Stromal cell of bone marrow (primary cell): ENCODE measurements around the gene ENDOG.
"Not testable (repeated sequence)": the region's sequence is repeated elsewhere in the genome, so short reads cannot be mapped to it uniquely, and the experiment has no call there.

Experiments
- DNase-seq: peaks from one replicate; pipeline ENCODE4 v3.0.0-alpha.2; 2012; ENCODE audit warnings: low read depth

The ENDOG gene

DNA sequence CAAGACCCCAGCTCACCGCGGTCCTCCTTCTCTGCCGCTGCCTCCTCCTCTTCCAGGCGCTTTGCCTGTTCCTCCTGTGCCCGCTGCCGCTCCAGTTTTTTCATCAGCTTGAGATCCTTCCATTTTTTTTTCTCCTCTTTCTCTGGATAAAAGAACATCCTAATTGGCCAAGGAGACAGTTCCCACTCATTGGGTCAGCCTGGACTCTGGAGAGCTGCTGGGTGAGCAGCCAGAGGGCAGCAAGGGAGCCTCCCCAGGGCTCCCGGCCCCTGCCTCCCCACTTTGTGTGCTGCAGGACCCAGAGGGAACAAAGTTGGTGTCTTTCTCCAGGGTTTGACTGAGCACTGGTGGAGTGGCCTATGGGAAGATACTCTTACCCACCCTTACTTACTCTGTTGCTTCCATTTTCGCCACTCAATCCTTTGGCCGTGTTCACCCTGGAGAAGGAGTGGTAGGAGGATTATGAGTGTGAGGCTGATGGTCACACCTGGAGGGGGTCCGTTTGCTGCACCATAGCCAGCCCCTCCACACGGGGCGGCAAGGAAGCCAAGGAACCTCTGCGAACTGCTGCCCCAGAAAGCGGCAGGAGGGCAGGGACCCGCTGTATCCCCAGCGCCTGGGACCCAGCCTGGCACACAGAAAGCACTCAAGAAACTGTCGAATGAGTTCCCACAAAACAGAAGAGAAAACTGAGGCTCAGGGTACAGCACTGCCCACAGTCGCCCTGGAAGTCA is 10.6 kb downstream of the ENDOG start:
- DNase-seq: no peak

DNA sequence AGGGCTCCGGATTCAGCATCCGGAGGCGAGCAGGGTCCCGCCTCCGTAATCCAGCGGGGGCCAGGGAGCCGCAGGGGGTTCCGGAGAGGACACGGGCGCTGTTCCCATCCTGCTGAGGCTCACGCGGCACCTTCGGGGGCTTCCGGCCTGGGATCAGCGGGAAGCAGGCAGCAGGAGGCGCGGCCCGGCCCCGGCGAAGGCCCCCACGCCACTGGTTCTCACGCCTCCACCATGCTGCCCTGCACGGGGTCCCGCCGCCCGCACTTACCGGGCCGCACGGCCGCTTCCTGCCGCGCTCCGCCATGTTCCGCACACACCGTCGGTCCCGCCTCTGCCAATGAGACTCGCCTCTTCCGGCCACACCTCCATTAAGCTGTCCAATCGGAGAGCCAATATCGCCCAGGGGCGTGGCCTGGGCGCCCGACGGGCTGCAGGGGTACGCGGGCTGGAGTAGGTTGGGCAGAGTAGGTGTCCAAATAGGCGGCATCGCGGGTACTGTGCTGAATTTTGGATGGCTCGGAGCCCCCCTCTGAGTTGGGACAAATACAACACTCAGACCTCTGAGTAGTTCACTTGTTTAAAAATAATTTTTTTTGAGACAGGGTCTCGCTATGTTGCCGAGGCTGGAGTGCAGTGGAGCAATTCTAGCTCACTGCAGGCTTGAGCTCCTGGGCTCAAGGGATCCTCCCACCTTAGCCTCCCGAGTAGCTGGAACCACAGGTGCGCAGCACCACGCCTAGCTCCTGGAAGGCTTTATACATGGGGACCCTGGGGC is 11.4 kb downstream of the ENDOG start, which contains the start of gene SPOUT1:
Gene SPOUT1 (minus strand): TSS at position 318 of the 775 bp plus-strand sequence. CDS start 14 bp downstream, at position 304.
- DNase-seq: peak; percentile 85

DNA sequence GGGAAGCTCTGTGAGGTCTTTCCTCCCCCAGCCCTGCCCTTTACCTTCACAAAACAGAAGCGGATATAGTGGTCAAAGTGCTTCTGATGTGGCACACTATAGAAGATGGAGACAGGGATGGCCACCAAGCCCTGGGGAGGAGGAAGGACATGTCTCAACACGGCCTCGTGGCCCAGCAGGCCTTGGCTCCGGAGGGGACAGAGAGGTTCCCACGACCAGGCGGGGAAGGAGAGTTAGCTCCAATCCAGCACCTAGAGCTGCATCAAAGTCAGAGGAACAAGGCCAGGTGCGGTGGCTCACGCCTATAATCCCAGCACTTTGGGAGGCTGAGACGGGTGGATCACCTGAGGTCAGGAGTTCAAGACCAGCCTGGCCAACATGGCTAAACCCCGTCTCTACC is 15.4 kb downstream of the ENDOG start:
- DNase-seq: no peak

DNA sequence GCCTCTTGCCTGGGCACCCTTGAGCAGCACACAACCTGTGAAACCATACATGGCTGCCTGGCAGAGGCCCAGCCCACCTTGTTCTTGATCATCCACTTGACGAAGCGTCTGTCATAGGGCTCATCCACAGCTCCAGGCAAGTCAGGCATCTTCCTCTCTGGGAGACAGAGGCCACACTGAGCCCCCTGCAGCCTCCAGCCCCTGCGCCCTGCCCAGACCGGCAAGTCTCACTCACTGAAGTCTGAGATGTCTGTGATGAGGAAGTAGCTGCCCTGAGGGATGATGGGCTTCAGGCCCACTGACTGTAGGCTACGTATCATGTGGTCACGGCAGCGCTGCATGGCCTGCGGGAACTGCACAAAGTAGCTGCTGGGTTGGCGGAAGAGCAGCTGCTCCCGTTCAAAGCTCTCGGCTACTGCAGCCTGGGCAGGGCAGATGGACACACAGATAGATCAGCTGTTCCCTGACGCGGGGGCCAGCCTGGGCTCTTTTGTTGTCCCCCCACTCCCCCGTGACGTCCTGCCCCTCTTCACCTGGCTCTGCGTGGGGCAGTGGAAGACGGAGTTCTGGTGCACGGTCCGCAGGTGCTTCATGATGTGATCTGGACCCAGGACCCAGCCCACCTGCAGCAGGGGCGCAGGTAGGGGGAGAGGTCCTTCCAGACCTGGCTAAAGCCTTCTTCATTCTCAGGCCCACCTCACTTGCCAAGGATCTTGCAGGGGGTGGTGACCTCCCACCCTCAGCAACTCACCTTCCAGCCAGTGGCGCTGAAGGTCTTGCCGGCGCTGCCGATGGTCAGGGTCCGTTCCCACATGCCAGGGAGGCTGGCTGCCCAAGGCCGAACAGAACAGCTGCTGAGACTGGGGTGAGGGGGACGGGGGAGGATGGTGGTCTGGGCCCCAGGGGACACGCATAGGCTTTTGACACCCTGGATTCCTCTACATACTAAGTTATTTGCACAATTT is 17.2 kb downstream of the ENDOG start:
- no peak for DNase-seq

DNA sequence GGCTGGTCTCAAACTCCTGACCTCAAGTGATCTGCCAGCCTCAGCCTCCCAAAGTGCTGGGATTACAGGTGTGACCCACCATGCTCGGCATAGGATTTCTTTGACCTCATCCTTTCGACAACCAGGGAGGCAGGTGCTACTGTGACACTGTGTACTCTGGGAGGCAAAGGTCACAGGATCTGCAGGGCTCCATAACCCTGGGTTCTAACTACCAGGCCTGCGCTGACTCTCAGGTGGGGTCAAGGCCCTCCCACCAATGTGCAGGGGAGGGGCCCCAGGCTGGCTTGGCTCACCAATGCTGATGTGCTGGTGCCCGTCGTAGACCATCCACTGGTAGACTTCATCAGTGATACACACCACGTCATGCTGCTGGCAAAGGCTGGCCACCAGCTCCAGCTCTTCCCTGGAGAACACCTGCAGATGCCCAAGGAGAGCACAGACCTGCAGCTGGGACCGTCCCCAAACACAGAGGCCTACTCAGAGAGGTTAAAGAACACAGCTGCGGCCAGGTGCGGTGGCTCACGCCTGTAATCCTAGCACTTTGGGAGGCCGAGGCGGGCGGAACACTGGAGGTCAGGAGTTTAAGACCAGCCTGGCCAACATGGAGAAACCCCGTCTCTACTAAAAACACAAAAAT is 18.3 kb downstream of the ENDOG start:
- no peak for DNase-seq

DNA sequence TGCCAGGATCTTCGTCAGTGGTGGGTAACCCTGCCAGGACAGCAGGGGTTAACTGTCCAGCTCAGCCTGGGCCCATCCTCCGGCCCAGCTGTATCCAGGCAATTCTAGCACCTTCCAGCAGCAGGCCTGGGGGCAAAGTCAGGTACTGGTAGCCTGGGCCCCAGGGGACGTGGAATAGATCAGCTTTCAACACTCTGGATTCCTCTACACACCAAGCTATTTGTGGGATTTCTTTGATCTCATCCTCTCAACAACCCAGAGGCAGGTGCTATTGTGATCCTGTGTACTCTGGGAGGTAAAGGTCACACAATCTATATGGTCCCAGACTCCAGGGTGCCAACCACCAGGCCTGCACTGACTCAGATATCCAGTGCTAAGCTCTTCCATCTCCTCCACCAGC is 20.0 kb downstream of the ENDOG start:
- DNase-seq: no peak

DNA sequence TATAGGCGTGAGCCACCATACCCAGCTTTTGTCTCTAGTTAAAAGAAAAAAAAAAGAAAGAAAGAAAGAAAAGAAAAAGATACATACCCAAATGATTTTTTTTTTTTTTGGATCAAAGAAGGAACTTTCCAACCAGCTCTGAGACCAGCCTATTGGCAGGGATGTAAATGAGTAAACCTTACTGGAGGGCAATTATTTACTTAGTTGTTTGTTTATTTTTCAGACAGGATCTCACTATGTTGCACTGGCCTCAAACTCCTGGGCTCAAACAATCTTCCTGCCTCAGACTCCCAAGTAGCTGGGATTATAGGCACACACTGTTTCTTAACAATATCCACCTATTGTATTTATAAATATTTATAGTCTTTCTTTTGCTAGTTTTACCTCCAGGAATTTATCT is 22.2 kb downstream of the ENDOG start:
- no peak for DNase-seq

DNA sequence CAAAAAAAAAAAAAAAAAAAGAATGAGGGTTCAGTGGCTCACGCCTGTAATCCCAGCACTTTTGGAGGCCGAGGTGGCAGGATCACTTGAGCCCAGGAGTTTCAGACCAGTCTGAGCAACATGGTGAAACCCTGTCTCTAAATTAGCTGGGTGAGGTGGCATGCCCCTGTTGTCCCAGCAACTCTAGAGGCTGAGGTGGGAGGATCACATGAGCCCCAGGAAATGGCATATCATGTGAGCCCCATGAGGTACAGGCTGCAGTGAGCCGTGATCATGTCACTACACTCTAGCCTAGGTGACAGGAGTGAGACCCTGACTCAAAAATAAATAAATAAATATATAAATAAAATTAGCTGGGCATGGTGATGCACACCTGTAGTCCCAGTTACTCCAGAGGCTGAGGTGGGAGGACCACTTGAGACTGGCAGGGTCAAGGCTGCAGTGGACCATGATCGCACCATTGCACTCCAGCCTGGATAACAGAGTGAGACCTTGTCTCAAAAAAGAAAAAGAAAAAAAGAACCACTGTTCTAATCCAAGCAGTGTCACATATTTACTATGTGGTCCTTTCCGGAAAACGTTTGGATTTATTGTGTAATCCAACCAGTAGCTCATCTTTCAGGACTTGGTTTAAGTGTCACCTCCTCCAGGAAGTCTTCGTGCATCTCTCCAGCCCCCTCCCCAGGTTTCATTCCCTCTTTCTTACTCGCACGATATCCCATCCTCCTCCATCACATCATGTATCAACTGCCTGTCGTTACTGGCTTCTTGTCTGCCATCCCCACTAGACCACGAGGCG is 23.6 kb downstream of the ENDOG start:
- DNase-seq: no peak

DNA sequence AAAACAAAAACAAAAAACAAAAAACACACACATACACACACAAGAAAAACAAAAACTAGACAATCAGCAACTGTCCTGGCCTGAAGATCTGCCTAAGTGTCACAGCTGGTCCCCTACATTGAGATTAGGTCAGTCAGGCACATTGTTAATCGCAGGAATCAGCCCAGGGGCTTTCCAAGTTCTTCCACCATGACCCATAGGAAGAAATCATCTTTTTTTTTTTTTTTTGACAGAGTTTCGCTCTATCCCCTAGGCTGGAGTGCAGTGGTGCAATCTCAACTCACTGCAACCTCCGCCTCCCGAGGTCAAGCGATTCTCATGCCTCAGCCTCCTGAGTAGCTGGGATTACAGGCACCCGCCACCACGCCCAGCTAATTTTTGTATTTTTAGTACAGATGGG is 24.9 kb downstream of the ENDOG start:
- not testable (repeated sequence) for DNase-seq

DNA sequence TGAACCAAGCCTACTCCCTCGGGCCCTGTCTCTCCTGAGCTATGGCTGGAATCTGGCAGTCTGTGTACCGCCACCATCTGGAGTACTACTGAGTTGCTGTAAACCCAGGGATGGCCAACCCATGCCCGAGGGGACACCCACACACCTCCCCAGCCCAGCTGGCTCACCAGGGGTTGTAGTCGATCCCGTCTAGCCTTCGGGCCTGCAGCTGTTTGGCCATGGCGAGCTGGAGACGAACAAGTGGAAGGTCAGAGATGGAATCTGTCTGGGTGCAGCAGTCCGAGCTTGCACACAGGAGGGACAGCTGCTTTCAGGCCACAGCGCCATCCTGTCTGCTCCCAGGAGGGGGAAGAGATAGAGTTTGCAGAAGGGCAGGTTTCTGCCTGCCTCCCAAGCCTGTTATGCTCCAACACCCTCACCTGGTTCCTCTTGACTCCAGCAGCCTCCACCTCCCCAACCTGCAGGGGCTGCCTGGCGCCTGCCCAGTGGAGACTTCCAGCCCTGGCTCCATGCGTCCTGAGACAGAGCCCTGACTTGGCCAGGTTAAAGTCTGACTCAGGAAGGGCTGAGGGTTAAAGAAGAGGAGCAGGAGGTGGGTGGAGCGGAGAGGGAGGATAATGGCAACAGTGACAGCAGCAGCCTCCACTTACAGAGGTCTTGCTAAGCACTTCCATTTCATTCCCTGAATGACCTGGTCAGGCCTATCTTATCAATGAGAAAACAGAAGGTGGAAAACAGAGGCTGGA is 27.1 kb downstream of the ENDOG start:
- DNase-seq: no peak

DNA sequence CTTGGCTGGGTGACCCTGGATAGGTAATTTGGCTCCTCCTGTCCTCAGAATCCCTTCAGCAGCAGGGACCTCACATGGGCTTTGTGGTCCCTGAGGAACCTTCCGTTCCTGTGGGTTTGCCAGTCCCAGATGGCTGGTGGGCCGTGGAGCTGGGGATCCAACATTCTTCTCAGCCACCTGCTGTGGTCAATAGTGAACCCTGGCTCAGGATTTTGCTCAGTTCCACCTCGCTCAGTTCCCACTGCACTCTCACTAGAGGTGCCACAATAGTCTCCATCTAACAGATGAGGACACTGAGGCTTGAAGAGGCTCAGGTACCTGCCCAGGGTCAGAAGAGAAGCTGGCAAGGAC is 28.4 kb downstream of the ENDOG start:
- no peak for DNase-seq

DNA sequence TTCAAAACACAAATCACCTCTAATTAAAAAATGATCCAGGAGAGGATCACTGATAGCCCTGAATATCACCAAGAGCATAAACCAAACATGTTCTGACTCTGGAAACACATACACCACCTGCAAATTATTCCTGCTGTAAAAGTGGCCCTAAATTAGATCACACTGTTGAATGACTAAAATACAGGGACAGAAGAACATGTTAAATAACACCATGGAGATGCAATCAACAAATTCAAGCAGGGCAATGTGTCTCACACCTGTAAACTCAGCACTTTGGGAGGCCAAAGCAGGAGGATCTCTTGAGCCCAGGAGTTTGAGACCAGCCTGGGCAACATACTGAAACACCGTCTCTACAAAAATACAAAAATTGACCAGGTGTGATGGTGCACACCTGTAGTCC is 29.5 kb downstream of the ENDOG start:
- no peak for DNase-seq

DNA sequence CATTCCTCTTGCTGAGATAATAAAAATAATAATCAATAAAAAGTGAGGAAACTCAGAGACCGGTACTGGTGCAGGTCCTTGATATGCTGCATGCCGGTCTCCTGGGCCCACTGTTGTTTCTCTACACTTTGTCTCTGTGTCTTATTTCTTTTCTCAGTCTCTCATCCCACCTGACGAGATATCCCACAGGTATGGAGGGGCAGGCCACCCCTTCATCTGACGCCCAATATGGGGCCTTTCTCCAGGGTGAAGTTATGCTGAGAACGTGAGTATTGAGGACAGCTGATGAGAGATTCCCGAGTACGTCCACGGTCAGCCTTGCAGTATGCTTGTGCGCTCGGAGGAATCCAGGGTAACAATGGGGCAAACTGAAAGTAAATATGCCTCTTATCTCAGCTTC is 32.7 kb downstream of the ENDOG start:
- DNase-seq: not testable (repeated sequence)

DNA sequence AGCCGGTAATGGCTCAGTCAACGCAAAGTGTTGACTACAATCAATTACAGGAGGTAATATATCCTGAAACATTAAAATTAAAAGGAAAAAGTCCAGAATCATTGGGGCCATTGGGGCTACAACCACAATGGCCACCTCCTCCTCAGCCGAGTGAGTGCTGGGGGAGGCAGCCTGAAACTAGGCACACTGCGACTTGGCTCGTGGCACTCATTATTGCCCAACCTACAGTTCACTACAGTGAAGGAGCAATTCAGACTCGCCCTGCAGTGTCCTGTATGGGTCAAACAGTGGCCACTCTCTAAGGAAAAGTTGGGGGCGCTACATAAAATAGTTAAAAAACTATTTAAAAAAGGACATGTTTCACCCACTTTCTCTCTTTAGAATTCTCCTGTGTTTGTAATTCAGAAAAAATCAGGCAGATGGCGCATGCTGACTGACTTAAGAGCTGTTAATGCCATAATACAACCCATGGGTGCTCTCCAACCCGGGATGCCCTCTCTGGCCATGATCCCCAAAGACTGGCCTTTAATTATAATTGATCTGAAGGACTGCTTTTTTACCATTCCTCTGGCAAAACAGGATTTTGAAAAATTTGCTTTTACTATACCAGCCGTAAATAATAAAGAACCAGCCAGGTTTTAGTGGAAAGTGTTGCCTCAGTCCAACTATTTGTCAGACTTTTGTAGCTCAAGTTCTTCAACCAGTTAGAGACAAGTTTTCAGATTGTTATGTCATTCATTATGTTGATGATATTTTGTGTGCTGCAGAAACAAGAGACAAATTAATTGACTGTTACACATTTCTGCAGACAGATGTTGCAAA is 33.7 kb downstream of the ENDOG start:
- peak; percentile 23 for DNase-seq

DNA sequence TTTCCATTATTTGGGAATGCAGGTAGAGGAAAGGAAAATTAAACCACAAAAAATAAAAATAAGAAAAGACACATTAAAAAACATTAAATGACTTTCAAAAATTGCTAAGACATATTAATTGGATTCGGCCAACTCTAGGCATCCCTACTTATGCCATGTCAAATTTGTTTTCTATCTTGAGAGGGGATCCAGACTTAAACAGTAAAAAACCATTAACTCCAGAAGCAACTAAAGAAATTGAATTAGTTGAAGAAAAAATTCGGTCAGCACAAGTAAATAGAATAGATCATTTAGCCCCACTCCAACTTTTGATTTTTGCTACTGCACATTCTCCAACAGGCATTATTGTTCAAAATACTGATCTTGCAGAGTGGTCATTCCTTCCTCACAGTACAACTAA is 34.3 kb downstream of the ENDOG start:
- DNase-seq: not testable (repeated sequence)

DNA sequence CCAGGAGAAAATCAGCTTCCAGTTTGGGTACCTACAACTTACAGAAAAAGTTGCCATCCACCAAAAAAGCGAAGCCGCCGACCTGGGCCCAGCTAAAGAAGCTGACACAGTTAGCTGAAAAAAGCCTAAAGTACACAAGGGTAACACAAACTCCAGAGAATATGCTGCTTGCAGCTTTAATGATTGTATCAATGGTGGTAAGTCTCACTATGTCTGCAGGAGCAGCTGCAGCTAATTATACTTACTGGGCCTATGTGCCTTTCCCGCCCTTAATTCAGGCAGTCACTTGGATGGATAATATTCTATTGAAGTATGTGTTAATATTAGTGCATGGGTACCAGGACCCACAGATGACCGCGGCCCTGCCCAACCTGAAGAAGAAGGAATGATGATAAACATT is 36.2 kb downstream of the ENDOG start:
- not testable (repeated sequence) for DNase-seq

DNA sequence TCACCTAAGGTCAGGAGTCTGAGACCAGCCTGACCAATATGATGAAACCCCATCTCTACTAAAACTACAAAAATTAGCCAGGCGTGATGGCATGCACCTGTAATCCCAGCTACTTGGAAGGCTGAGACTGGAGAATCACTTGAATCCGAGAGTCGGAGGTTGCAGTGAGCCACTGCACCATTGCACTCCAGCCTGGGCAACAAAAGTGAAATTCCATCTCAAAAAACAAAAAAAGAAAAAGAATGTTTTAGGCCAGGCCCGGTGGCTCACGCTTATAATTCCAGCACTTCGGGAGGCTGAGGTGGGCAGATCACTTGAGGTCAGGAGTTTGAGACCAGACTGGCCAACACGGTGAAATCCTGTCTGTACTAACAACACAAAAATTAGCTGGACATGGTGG is 40.2 kb downstream of the ENDOG start:
- not testable (repeated sequence) for DNase-seq

DNA sequence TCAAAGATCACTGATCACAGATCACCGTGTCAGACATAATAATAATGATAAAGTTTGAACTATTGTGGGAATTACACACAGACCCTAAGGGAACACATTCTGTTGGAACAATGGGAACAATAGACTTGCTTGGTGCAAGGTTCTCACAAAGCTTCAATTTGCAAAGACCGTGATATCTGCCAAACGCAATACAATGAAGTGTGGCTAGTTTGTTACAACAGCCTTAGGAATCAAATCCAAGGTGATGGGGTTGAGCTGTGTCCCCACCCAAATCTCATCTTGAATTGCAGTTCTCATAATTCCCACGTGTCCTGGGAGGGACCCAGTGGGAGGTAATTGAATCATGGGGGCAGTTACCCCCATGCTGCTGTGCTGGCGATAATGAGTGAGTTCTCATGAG is 42.6 kb downstream of the ENDOG start:
- no peak for DNase-seq

DNA sequence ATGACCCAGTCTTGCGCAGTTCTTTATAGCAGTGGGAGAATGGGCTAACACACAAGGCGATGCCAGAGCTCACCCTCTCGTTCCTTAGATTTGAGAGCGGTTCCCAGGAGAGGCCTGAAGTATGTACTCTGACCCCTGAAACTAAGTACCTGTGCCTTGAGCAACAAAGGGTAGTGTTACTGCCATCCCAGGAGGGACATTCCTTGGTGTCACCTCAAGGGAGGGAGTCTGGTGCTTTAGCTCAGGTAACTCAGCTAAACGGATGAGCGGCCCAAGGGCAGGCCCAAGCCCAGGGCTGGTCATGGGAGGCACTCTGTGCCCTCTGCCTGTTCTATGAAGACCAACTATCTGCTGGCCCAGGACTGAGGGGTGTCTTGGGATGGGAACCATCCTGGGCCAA is 43.2 kb downstream of the ENDOG start:
- no peak for DNase-seq
